GM19351 (cell line): ENCODE data around the gene KLF3.
A peak's percentile ranks its signal among the peaks of the same experiment; 100 is the strongest.
"Not testable (repeated sequence)": the region's sequence is repeated elsewhere in the genome, so short reads cannot be mapped to it uniquely, and the experiment has no call there.

Experiments
- ATAC-seq: cut with Tn5 transposase; IDR thresholded peaks from one replicate; pipeline ENCODE4 v1.9.1; 2021; ENCODE audit warnings: mild to moderate bottlenecking, moderate library complexity; ENCODE audit not compliant: unreplicated experiment

The KLF3 gene

DNA sequence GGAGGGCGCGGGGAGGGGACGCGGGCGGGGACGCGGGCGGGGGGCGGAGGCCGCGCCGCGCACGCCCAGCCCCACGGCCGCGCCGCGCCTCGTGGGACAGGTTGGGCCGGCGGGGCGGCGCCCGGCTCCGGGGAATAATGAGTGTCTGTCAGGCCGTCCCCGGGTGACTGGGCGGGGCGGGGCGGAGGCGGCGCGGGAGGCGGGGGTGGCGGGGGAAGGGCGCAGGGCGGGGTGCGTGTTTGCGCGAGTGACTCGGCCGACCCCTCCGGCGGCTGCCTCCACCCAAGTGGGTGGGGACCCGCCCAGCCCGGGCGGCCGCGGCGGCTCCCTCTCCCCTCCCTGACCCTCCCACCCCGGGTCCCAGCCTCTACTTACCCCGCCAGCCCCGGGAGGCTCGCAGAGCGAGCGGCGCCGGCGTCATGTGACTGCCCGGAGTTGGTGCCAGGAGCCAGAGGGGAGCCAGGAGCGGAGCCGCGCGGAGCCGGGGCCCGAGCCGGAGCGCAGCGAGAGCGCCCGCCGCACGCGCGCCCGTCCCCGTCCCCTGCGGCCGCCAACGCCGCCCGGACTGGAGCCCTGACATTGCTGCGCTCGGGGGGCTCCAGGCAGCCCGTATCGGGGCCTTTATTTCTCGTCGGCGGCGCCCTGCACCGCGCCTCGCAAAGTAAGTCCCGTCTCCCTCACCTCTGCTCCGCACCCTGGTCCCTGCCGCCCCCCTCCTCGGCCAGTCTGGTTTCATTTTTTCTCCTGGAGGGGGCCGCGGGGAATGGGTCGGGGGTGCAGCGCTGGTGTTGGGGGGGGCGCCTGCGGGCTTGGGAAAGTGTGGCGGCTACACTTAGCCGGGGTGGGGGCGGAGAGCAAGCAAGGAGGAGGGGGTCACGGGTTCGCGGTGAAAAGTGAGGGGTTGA lies at the start of gene KLF3:
Gene KLF3, plus strand, starts transcription at position 399 of the 905 bp plus-strand sequence. CDS start 16,427 bp downstream, outside the sequence.
- peak; percentile 68 for ATAC-seq

- no peak for ATAC-seq
Observed at GRCh38 chr4:38614231-38614630, 49.8 kb upstream of the KLF3 start.

DNA sequence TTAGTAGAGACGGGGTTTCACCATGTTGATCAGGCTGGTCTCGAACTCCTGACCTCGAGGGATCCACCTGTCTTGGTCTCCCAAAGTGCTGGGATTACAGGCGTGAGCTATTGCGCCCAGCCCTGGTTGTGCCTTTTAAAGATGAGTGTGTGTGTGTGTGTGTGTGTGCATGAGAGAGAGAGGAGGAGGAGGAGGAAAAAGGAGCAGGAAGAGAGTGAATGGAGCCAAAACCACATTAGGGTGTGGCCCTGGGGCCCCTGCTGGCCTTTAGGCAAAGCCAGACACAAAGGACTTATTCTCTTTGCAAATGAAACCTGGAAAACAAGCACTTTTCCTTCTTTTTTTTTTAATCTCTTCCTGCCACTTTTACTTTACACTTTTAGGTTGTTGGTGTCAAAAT lies 48.2 kb upstream of the KLF3 start:
- ATAC-seq, result no peak

- ATAC-seq, result no peak
Observed at GRCh38 chr4:38618505-38618904, 45.5 kb upstream of the KLF3 start.

- no peak for ATAC-seq
Observed at GRCh38 chr4:38619316-38619715, 44.7 kb upstream of the KLF3 start.

GRCh38 chr4:38620065-38620464 lies 43.9 kb upstream of the KLF3 start:
- no peak for ATAC-seq

DNA sequence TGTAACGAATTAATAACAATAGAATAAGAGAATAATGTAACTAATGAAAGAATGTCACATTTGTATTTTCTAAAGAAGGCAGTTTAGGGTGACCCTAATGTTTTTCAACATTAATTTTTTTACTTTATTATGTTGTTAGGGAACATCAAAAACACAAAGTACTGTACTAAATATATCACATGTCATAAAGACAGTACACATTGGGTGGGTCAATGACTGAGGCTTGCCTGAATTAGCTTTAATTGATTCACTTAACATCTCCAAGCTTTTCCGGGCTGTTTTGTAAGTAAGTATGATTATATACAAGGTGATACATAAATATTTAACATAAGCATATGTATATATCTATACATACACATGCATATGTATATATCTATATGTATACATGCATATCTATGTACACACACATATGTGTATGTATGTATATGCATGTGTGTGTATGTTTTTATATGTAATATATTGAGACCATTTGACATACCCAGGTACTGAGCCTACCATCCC lies 43.4 kb upstream of the KLF3 start:
- no peak for ATAC-seq

- no peak for ATAC-seq
Observed at GRCh38 chr4:38621028-38621684, 42.8 kb upstream of the KLF3 start.

DNA sequence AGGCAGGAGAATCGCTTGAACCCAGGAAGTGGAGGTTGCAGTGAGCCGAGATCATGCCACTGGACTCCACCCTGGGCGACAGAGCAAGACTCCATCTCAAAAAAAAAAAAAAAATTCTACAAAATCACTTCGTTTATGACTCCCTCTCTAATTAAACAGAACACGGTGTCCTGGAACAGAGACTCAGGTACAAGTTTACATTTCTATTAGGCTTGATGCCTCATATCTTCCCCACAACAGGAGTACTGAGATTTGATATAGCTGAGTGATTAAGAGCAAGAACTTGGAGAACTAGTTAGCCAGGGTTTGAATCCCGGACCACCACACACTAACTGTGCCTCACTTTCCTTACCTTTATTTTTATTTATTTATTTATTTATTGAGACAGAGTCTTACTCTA lies 42.2 kb upstream of the KLF3 start:
- no peak for ATAC-seq

- not testable (repeated sequence) for ATAC-seq
Observed at GRCh38 chr4:38622340-38622739, 41.7 kb upstream of the KLF3 start.

DNA sequence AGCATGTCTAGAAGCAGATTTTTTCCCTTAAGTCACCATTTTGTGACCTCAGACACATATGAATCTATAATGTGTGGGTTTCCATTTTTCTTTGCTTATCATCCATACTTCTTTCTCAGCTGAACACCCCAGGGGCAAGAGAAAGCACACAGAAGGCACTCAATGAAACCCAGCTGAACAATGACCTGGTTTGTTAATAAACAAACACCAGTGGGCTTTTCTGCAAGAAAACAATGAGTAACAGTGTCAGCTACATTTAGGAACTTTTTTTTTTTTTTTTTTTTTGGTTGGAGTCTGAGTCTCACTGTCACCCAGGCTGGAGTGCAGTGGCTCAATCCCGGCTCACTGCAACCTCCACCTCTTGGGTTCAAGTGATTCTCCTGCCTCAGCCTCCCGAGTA lies 40.7 kb upstream of the KLF3 start:
- ATAC-seq, result no peak

DNA sequence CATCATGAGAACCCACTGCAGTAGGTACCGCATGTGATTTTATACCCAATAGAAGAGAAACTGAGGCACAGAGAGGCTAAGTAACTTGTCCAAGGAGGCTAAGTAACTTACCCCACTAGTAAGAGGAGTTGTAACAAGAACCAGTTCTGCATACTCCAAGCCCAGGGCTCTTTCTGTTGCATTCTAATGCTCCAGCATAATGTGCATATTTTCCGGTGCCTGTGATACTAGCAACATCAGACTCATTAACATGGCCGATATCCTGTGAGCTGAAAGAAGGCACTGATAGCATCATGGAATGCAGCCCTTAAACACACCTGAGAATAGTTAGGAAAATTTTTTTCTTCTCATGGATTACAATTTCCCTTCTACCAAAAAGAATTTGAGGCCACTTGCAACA lies 39.7 kb upstream of the KLF3 start:
- ATAC-seq, result no peak

DNA sequence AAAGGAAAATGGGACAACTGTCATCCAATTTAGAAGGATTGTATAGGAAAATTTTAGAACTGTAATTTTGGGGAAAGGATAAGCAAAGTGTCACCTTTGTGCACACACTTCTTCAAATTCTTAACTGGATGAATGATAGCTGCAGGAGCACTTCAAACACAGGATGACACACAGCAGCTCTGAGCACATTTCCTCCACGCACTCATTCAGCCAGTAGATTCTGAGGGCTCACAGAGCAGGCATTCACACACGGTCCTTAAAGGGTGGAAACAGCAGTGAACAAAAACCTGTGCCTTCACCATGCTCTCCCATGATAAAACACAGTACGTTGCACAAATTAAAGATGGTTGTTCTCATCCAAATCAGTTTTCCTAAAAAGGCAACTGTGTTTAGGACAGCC lies 38.5 kb upstream of the KLF3 start:
- no peak for ATAC-seq

DNA sequence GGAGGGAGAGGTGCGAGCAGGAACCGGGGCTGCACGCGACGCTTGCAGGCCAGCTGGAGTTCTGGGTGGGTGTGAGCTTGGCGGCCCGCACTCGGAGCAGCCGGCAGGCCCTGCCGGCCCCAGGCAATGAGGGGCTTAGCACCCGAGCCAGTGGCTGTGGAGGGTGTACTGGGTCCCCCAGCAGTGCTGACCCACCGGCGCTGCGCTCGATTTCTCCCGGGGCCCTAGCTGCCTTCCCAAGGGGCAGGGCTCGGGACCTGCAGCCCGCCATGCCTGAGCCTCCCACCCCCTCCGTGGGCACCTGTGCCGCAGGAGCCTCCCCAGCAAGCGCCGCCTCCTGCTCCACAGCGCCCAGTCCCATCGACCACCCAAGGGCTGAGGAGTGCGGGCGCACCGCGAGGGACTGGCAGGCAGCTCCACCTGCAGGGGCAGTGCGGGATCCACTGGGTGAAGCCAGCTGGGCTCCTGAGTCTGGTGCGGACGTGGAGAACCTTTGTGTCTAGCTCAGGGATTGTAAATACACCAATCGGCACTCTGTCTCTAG lies 37.0 kb upstream of the KLF3 start:
- ATAC-seq, result not testable (repeated sequence)

- ATAC-seq, result no peak
Observed at GRCh38 chr4:38630519-38630918, 33.5 kb upstream of the KLF3 start.

GRCh38 chr4:38634047-38634759 lies 29.8 kb upstream of the KLF3 start:
- ATAC-seq, result no peak

- ATAC-seq, result no peak
Observed at GRCh38 chr4:38639242-38639641, 24.8 kb upstream of the KLF3 start.

GRCh38 chr4:38641811-38642210 lies 22.2 kb upstream of the KLF3 start:
- ATAC-seq, result no peak

DNA sequence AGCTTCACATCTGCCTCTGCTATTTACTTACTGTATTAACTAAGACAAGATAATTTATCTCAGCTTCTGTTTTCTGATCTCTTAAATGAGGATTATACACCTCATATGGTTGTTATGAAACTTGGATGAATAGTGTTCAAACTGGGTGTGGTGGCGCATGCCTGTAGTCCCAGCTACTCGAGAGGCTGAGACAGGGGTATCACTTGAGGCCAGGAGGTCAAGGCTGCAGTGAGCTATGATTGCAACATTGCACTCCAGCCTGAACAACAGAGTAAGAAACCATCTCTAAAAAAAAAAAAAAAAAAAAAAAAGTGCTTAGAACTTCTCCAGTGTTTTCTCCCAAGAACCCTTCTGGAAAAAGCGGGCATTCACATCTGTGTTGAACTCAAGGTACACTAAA lies 19.8 kb upstream of the KLF3 start:
- no peak for ATAC-seq

DNA sequence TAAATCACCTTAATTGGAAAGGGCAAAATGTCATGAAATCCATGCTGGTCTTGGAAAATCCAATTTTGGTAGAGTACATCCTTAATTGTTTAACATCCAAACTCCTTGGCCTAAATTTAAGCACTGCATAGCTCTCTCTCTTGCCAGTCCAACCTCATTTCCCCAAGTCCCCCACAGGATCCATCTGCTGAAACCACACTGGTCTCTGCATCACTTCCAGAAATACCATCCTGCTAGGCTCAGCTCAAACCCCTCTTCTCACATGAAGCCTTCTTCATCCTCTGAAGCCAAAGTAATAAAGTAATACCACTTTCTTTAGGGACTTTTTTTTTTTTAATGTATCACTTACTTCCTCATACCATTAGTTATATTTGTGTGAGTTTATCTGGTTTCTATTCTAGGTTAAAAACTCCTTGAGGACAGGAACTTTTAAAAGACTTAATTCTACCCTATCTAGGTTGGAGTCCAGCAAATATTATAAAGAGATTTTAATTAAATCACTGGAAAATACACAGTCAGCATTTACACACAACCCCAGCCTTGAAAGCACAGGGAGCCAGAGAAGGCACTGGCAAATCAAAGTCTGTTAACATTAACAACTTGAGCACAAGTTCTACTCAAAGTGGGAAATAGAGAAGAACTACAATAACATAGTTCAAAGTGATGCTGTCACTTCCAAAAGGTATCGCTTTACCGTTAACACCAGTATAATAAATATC lies 16.7 kb upstream of the KLF3 start:
- no peak for ATAC-seq

GRCh38 chr4:38650133-38650532 lies 13.9 kb upstream of the KLF3 start:
- ATAC-seq, result no peak
